NCI-H510A treated with DMSO at 0.1 percent for 48 hours (cell line): ENCODE measurements around the gene MINK1.
"Not testable (repeated sequence)": the region's sequence is repeated elsewhere in the genome, so short reads cannot be mapped to it uniquely, and the experiment has no call there.

ENCODE experiments used
- DNase-seq: peaks from one replicate; lab custom pipeline; 2025; lab: John Stamatoyannopoulos, UW

Gene MINK1

DNA sequence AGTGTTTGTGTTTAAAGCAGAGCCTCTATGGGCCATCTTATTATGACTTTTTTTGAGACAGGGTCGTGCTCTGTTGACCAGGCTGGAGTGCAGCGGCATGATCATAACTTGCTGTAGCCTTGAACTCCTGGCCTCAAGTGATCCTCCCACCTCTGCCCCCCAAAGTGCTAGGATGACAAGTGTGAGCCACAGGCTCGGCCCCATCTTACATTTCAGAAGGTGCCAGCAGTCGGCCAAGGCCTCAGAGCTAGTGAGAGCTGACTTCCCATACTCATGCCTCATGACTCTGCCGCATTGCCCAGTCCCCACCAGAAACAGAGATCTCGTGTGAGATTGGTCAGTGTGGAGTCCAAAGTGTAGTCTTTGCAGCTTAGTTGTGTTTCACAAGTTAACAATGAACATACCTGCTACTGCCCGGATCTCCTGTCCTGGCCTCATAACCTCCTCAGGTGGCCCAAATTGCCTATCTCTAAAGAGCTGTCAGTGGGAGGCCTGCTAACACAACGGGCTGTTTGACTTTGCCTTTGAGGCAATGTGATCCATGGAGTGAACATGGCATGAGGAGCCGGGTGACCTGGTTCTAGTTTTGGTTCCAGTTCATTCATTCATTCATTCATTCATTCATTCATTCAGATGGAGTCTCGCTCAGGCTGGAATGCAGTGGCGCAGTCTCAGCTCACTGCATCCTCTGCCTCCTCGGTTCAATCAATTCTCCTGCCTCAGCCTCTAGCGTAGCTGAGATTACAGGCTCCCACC is 13.7 kb downstream of the MINK1 start:
- no peak for DNase-seq

DNA sequence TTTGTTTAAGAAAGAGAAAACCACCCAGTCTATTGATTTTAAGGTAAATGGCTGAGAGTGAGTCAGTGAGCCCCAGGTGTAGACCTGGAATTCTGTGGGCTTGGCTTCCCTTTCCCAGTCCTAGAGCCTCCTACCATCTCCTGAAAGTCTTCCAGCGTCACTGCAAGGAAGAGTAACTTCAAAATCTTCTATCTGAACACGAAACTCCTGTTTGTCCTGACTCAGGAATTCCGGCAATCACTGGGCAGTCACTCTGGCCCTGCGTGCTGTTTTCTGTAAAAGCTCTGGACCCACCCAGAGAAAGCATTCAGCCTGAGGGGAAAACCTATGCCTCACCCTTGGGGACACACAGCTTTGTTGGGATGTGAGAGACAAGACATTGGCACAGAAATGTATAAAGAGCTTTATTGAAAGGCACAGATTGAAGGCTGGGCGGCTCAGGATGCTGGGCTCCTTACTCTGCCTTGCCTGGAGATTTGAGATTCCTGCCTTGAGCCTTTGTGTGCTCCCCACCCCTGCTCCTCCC is 15.9 kb downstream of the MINK1 start:
- DNase-seq = no peak

DNA sequence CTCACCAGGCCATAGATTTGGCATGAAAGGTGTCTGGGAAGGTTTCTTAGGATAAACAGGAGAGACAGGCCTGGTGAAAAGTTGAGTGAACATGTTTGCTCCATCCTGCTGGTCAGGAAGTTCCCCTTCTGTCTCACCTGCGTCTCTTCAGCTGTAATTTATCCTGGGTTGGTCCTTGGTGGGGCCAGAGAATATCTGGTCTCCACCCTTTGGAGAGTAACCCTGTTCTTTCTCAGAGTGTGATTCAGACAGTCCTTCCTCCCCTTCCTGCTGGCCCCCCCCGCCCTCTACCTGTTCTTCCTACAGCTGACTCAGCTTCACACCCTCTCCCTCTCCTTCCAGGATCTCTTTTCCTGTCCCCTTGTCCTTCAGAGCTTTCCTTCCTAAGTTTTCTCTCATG is 17.1 kb downstream of the MINK1 start:
- no peak for DNase-seq

DNA sequence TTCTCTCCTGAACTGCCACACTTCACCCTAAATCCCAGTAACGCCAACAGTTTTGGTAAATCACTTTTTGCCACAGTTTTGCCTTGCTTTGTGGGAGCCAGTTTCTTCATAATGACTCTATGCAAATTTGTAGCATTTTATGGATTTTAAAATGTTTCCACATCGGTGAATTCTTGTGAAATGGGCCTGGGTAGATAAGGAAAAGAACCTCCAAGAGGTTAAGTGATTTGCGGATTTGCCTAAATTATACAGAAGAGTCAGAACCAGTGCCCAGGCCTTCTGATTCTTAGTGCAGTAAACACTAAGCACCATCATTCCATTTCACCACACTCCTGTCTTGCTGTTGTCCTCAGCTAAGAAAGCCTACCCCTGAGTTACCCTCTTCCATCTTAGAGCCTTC is 17.9 kb downstream of the MINK1 start:
- DNase-seq = no peak

DNA sequence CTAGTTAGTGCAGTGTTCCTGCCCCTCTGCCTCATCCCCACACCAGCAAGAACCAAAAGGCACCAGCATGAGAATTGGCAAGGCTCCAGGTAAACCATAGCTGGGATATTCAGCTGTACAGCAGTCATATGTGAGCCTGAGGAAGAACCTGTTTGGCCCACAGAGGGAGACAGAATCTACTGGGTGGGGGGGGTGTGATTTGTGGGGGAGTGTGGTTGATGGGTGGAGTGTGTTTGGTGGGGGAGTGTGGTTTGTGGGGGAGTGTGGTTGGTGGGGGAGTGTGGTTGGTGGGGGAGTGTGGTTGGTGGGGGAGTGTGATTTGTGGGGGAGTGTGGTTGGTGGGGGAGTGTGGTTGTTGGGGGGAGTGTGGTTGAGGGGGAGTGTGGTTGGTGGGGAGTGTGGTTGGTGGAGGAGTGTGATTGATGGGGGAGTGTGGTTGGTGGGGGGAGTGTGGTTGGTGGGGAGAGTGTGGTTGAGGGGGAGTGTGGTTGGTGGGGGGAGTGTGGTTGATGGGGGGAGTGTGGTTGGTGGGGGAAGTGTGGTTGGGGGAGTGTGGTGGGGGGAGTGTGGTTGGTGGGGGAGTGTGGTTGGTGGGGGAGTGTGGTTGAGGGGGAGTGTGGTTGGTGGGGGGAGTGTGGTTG is 19.5 kb downstream of the MINK1 start:
- peak; percentile 73 for DNase-seq

DNA sequence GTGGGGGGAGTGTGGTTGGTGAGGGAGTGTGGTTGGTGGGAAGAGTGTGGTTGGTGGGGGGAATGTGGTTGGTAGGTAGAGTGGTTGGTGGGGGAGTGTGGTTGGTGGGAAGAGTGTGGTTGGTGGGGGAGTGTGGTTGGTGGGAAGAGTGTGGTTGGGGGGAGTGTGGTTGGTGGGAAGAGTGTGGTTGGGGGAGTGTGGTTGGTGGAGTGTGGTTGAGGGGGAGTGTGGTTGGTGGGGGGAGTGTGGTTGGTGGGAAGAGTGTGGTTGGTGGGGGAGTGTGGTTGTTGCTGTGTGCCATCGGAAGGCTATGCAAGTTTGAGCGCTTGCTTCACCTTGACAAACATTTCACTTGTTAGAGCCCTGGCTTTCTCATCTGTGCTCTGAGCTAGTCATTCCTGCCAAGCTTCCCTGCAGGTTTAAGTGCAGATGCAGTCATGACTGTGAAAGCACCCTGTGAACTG is 20.1 kb downstream of the MINK1 start:
- peak; percentile 66 for DNase-seq

DNA sequence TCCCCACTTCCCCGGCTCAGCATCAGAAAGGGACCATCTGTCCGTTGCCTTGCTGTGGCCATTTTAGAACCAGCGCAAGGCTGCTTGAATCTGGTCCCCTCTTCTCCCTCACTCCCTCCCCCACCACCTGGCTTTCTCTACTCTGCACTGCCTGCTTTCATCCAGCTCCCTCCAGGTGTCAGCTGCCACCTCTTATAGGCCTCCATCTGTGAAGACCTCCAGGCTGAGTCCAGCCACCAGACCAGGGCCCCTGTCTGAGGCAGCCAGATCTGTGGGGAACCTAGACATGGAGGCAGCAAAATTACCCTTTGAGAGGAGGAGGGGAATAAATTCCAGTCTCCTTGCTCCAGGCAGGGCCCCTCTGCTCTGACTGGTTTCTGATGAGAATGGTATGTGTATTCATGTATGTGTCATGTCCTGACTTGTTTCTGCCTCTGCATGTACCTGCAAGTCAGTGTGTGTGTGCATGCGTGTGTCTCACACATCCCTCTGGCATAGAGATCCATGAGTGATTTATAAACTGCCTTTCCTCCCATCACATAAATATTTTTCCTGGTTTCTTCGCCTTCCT is 21.1 kb downstream of the MINK1 start:
- DNase-seq = peak; percentile 89

DNA sequence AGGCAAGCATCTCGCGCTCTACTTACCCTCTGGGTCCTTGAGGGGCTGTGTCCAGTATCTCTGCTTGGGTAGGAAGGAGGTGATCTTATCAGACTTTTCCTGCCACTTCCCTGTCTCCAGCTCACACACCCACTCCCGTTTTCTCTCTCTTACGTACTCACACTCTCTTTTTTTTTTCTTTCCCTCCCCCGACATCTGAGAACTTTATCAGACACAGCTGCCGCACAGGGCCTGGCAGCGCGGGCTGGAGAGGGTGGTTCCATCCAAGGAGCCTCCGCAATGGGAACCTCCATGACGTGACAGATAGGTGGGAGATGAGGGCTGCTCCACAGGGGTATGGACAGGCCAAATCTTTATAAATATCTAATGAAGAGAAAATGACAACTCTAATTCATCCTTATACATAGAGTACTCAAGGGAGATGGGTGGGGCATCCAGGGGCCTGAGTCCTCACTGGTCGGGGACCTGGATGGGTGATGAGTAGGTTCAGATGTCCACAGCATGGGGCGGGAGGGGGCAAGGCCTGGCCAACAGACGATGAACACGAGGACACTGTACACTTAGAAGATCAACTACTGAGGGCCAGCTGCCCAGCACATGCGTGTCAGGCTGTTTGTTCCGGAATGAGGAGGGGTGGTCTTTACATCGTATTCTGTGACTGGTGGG is 23.3 kb downstream of the MINK1 start:
- no peak for DNase-seq

DNA sequence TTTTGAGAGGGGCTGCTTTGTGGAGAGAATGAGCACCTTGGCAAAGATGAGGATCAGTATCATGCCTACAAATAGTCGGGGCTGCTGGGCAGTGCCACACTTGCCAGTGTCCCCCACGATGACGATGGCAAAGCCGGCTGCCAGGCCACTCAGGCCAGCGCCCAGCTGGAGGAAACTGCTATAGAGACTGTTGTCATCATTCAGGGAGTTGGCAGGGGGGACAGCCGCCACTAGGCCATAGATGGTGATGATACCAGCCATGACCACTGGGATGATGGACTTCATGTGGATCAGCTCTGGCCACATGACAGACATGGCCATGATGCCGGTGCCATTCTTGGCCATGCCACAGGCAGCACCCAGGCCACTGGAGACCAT is 23.8 kb downstream of the MINK1 start:
- no peak for DNase-seq

DNA sequence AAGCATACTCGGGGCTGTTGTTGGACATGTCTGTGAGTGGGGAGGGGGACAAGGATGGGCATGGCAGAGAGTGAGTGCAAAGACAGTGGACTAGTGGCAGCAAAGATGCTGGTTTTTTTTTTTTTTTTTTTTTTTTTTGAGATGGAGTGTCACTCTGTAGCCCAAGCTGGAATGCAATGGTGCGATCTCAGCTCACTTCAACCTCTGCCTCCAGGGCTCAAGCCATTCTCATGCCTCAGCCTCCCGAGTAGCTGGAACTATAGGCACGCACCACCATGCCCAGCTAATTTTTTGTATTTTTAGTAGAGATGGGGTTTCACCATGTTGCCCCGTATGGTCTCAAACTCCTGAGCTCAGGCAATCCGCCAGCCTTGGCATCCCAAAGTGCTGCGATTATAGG is 24.2 kb downstream of the MINK1 start:
- DNase-seq = not testable (repeated sequence)

DNA sequence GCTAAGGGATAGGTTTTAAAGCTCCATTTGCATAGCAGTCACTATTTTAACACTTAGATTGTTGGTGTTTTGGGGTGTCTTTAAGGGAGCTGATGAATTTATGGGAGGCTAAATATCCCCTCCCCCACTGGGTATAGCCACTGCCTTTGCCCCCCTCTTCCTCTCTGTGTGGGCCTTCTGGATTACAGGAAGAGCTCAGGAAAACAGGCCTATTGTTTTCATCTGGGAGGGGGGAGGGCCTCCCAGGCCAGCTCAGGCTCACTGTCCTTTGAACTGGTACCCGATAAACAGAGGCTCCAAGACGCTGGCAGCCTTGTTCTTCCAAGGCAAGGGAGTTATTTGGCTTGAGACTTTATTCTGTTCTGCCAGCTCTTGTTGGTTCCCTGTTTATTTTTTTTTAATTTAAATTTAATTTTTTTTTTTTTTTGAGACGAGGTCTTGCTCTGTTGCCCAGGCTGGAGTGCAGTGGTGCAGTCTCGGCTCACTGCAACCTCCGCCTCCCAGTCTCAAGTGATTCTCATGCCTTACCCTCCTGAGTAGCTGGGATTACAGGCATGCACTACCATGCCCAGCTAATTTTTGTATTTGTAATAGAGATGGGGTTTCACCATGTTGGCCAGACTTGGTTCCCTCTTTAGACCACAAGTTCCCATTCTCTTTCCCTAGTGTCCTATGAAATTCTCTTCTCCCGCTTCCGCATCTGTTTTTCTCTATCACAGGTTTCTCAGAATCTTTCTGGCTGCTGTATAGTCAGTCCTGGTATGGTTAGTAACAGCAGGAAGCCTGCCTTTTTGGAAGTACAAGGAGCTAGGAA is 25.1 kb downstream of the MINK1 start:
- peak; percentile 48 for DNase-seq

DNA sequence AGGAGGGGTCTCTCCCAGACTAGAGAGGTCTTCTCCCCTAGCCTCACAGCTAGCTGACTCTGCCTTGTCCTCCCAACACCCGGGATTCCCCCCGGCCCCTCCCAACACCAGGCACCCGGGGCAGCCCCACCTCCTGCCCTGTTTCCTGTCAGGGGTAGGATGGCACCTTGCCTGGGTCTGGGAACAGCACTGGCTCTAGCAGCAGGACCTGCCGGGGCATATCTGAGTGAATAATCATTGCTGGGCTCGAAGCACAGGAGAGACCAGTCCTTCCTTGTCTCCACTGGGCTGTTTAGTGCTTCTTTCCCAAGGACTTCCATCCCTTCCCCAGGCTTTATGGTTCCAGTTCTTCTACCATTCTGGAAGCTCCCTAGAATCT is 25.7 kb downstream of the MINK1 start:
- DNase-seq = peak; percentile 35

DNA sequence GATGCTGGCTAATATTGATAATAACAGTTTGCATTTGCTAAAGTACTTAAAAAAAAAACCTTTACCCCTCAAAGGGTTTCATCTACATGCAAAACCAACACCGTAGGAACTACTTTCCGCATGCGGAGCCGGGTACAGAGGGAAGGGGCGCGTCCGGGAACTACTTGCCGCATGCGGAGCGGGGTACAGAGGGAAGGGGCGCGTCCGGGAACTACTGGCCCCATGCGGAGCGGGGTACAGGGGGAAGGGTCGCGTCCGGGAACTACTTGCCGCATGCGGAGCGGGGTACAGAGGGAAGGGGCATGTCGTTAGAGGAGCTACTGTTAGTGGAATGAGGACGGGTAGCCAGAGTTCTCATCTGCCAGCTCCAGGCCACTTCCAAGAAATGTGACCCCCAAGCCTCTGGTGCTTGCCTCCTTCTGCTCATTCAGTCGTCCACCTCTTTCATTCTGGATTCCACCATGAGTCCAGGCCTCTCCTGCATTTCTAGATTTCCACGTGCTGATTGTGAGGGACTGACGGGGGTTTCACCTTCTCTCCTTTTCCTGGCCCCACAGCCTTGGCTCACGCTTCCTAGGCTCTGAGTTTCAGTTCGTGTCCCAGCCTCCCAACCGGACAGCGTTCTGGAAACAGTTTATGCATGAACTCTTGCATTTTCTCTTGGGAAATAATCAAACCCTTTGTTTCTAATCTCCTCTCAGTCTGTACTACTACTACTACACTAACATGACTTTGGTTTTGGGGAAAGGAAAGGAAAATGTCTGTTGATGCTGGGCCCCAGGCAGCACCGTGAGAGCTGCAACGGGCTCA is 26.9 kb downstream of the MINK1 start:
- DNase-seq = no peak

DNA sequence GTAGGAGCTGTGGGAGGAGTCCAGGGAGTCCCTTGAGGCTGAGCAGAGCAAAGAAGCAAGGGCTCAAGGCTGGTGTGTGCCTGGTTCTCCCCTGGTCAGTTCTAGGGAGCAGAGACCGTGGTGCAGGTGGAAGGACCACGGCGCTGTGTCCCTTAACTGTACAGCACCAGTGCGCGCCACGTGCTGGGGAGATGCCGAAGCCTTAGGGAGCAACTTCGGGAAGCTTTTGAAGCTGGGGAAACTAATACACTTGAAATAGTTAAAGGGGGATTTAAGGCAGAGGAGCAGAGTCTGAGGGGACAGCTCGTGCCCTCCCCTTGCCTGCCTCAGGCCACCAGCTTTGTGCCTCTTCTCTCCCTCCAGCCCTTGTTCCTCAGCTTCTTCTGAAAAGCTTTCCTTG is 27.5 kb downstream of the MINK1 start:
- no peak for DNase-seq

DNA sequence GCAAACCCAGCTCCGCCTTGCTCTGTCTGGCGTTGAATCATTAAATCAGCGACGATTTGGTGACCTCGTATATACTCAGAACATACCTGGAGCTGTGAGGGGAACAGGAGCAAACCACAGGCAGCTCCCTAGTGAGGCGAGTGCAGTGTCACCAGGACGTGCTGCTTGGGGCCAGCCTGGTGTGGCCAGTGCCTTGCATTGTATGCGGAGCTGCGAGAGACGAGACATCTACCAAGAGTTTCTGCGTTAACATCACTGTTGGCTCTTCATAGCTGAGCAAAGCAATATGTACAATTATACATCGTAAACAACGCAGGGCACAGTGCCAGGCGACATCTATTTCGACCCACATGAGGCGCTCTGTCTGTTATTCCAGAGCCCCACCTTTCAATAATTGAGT is 27.9 kb downstream of the MINK1 start:
- DNase-seq = no peak

DNA sequence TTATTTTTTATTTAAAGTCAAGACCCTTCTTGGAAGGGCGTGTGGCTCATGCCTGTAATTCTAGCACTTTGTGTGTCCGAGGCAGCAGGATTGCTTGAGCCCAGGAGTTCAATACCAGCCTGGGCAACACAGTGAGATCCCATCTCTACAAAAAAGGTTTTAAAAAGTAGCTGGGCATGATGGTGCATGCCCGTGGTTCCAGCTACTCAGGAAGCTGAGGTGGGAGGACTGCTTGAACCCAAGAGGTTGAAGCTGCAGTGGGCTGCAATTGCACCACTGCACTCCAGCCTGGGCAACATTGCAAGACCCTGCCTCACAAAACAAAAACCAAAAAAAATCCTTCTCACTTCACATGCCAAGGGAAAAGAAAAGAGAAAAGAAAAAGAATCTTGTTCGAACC is 29.6 kb downstream of the MINK1 start:
- DNase-seq = no peak

DNA sequence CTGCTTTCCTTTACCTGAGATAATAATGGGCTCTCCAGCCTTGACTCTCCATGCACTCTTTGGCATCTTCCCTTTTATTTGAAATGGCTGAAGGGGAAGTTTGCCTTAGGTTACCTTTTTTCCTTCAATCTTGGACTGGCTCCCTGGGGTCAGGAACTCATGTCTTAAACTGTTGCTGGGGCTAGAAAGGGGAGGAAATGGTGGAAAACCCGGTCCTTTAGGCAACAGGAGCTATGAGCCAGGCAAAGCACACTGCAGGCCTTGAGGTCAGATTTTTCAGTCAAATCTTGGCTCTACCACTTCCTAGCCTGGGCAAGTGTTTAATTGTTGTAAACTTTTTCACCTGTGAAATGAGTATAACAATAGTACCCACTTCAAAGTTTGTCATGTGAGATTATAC is 30.2 kb downstream of the MINK1 start:
- no peak for DNase-seq

DNA sequence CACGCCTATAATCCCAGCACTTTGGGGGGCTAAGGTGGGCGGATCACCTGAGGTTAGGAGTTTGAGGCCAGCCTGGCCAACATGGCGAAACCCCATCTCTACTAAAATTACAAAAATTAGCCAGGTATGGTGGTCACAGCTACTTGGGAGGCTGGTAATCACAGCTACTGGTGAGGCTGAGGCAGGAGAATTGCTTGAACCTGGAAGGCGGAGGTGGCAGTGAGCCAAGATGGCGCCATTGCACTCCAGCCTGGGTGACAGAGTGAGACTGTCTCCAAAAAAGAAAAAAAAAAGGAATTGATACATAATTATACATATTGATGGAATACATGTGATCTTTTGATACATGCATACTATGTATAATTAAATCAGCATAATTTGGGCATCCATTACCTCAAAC is 34.4 kb downstream of the MINK1 start:
- DNase-seq = not testable (repeated sequence)

DNA sequence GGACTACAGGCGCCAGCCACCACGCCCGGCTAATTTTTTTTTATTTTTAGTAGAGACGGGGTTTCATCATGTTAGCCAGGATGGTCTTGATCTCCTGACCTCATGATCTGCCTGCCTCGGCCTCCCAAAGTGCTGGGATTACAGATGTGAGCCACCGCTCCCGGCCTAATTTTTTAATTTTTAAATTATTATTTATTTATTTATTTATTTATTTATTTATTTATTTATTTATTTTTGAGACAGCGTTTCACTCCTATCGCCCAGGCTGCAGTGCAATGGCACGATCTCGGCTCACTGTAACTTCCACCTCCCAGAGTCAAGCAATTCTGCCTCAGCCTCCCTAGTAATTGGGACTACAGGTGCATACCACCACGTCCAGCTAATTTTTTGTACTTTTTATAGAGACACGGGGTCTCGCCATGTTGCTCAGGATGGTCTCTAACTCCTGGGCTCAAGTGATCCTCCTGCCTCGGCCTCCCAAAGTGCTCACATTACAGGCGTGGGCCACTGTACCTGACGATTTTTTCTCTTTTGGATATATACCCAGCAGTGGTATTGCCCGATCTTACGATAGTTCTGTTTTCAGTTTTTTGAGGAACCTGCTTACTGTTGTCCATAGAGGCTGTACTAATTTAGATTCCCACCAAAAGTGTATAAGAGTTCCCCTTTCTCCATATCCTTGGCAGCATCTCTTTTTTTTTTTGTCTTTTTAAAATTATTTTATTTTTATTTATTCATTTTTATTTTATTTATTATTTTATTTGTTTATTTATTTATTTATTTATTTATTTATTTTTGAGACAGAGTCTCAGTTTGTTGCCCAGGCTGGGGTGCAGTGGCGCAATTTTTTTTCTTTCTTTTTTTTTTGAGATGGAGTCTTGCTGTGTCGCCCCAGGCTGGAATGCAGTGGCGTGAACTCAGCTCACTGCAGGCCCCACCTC is 36.2 kb downstream of the MINK1 start:
- not testable (repeated sequence) for DNase-seq

DNA sequence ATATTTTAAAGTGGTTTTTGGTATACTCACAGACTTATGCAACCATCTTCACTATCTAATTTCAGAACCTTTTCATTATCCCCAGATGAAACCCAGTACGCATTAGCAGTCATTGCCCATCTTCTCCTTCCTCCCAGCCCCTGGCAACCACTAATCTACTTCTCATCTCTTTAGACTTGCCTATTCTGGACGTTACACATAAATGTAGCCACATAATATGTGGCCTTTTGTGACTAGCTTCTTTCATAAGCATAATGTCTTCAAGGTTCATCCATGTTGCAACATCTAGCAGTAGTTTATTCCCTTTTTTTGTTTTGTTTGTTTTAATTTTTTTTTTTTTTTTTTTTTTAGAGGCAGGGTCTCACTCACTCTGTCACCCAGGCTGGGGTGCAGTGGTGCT is 37.7 kb downstream of the MINK1 start:
- no peak for DNase-seq
